ENCODE results near the gene OLAH.

DNA sequence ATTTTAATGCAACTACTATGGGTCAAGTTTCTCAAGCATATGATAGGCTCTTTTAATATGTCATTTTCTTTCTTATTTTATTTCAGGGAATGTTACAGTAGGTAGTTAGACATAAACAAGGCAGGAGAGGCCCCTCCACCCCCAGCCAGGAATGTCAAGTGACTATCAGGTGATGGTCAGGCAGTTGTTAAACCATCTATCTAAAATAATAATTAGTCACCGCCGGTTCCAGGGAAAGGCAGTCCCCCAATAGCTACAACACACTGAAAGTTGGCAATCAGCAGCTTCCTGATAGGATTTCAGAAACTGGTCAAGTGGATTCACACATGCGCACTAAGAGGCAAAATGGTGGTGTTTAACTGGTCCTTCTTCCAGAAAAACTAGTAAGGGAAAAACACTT is 9.3 kb downstream of the OLAH start:
- TF ChIP-seq, protein P1, sequence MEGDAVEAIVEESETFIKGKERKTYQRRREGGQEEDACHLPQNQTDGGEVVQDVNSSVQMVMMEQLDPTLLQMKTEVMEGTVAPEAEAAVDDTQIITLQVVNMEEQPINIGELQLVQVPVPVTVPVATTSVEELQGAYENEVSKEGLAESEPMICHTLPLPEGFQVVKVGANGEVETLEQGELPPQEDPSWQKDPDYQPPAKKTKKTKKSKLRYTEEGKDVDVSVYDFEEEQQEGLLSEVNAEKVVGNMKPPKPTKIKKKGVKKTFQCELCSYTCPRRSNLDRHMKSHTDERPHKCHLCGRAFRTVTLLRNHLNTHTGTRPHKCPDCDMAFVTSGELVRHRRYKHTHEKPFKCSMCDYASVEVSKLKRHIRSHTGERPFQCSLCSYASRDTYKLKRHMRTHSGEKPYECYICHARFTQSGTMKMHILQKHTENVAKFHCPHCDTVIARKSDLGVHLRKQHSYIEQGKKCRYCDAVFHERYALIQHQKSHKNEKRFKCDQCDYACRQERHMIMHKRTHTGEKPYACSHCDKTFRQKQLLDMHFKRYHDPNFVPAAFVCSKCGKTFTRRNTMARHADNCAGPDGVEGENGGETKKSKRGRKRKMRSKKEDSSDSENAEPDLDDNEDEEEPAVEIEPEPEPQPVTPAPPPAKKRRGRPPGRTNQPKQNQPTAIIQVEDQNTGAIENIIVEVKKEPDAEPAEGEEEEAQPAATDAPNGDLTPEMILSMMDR (IDR thresholded peaks at IDR 0.05) = no peak
- TF ChIP-seq POLR2A (IDR thresholded peaks at IDR 0.05) (no peak), POLR2AphosphoS5 (IDR thresholded peaks at IDR 0.05) (no peak)

Data from breast epithelium (tissue), 3 donors.